ENCODE data around the gene LRRTM4.
"Not testable (repeated sequence)": the region's sequence is repeated elsewhere in the genome, so short reads cannot be mapped to it uniquely, and the experiment has no call there.

The LRRTM4 gene

GRCh38 chr2:76793647-76794334 lies 728.4 kb downstream of the LRRTM4 start:
- TF ChIP-seq CTCF (IDR thresholded peaks at IDR 0.05; ENCODE audit: low read length, missing control alignments): no peak
- no peak for DNase-seq (ENCODE audit: low read depth)
- H3K4me3 ChIP-seq (replicated peaks; ENCODE audit: low read depth, low read length): no peak overlapping the region

- DNase-seq (ENCODE audit: low read depth); H3K4me3 ChIP-seq (replicated peaks; ENCODE audit: low read depth, low read length): not testable (repeated sequence)
Observed at GRCh38 chr2:76781313-76781712, 740.9 kb downstream of the LRRTM4 start.

GRCh38 chr2:76763276-76763675 lies 758.9 kb downstream of the LRRTM4 start:
- no peak for TF ChIP-seq CTCF (IDR thresholded peaks at IDR 0.05; ENCODE audit: low read length, missing control alignments)
- DNase-seq (ENCODE audit: low read depth): no peak
- no peak overlapping the region for H3K4me3 ChIP-seq (replicated peaks; ENCODE audit: low read depth, low read length)

- no peak for TF ChIP-seq CTCF (IDR thresholded peaks at IDR 0.05; ENCODE audit: low read length, missing control alignments)
- no peak overlapping the region for H3K4me3 ChIP-seq (replicated peaks; ENCODE audit: low read depth, low read length)
- no peak for DNase-seq (ENCODE audit: low read depth)
Observed at GRCh38 chr2:76760367-76760704, 761.8 kb downstream of the LRRTM4 start.

GRCh38 chr2:76759634-76760366 lies 762.4 kb downstream of the LRRTM4 start:
- no peak for TF ChIP-seq CTCF (IDR thresholded peaks at IDR 0.05; ENCODE audit: low read length, missing control alignments)
- no peak overlapping the region for H3K4me3 ChIP-seq (replicated peaks; ENCODE audit: low read depth, low read length)
- no peak for DNase-seq (ENCODE audit: low read depth)

- DNase-seq (ENCODE audit: low read depth): no peak
- no peak for TF ChIP-seq CTCF (IDR thresholded peaks at IDR 0.05; ENCODE audit: low read length, missing control alignments)
- no peak overlapping the region for H3K4me3 ChIP-seq (replicated peaks; ENCODE audit: low read depth, low read length)
Observed at GRCh38 chr2:76752506-76752905, 769.7 kb downstream of the LRRTM4 start.

- DNase-seq (ENCODE audit: low read depth): no peak
- no peak for TF ChIP-seq CTCF (IDR thresholded peaks at IDR 0.05; ENCODE audit: low read length, missing control alignments)
- H3K4me3 ChIP-seq (replicated peaks; ENCODE audit: low read depth, low read length): no peak overlapping the region
Observed at GRCh38 chr2:76749858-76750257, 772.3 kb downstream of the LRRTM4 start.
